IPS-18c (cell line): ENCODE results near the gene HMBS.
"Not testable (repeated sequence)": the region's sequence is repeated elsewhere in the genome, so short reads cannot be mapped to it uniquely, and the experiment has no call there.

Experiments
- H3K4me3 ChIP-seq: 2 replicates; pipeline ENCODE4 v1.7.0; 2013; ENCODE audit warnings: low read depth, mild to moderate bottlenecking, low read length, moderate library complexity; ENCODE audit not compliant: insufficient read depth
- H3K9me3 ChIP-seq: one replicate; pipeline ENCODE4 v1.6.1; 2013; ENCODE audit warnings: mild to moderate bottlenecking, low read length, moderate library complexity; ENCODE audit not compliant: control insufficient read depth, insufficient read depth

The HMBS gene

DNA sequence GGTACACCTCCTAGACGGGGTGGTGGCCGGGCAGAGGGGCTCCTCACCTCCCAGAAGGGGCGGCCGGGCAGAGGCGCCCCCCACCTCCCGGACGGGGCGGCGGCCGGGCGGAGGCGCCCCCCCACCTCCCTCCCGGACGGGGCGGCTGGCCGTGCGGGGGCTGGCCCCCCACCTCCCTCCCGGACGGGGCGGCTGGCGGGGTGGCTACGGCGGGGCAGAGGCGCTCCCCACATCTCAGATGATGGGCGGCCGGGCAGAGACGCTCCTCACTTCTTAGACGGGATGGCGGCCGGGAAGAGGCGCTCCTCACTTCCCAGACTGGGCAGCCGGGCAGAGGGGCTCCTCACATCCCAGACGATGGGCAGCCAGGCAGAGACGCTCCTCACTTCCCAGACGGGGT lies 25.6 kb upstream of the HMBS start:
- not testable (repeated sequence) for H3K4me3 ChIP-seq, H3K9me3 ChIP-seq

DNA sequence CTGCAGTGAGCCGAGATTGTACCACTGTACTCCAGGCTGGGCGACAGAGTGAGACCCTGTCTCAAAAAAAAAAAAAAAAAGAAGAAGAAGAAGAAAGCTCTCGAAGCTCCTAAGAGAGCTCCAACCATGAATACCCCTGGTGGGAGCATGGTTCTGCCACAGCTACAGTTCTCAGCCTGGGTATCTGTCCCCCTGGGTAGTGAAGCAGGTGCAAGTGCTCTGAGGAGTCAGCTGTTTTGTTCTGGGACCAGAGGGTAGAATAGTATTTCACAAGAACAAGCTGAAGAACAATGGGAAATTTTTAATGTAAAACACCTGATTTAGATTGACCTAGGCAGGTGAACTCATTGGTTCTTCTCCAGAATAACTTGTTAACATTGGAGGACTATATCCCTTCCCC lies 23.4 kb upstream of the HMBS start:
- no peaks in the 10 kb centered on the region for H3K9me3 ChIP-seq
- no peak overlapping the region for H3K4me3 ChIP-seq

DNA sequence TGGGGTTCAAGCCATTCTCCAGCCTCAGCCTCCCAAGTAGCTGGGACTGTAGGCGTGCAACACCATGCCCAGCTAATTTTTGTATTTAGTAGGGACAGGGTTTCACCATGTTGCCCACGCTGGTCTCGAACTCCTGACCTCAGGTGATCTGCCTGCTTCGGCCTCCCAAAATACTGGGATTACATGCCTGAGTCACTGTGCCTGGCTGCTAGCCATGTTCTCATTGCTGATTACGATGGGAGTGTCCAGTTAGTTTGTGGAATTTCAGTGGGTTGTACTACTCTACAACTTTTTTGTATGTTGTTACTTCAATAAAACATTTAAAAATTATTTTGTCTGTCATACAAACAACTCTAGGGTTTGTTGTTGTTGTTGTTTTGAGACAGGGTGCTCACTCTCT lies 21.9 kb upstream of the HMBS start:
- H3K4me3 ChIP-seq: no peak overlapping the region
- H3K9me3 ChIP-seq: no peaks in the 10 kb centered on the region

DNA sequence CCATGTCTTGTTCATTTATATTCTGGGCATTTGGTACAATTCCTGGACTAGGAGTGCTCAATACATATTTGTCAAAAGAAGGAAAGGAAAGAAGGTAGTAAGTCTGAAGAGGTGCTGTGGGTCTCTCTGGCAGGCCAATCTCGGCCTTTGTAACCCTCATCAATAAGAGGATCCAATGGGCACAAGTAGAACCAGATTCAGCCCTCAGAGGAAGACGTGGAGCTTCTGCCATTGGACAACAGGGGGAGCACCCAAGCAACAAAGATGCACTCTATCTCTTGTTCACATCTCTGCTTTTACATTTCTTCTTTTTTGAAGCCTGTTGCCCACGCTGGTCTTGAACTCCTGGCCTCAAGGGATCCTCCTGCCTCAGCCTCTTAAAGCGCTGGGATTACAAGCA lies 19.3 kb upstream of the HMBS start:
- H3K4me3 ChIP-seq: no peak overlapping the region
- H3K9me3 ChIP-seq: no peaks in the 10 kb centered on the region

DNA sequence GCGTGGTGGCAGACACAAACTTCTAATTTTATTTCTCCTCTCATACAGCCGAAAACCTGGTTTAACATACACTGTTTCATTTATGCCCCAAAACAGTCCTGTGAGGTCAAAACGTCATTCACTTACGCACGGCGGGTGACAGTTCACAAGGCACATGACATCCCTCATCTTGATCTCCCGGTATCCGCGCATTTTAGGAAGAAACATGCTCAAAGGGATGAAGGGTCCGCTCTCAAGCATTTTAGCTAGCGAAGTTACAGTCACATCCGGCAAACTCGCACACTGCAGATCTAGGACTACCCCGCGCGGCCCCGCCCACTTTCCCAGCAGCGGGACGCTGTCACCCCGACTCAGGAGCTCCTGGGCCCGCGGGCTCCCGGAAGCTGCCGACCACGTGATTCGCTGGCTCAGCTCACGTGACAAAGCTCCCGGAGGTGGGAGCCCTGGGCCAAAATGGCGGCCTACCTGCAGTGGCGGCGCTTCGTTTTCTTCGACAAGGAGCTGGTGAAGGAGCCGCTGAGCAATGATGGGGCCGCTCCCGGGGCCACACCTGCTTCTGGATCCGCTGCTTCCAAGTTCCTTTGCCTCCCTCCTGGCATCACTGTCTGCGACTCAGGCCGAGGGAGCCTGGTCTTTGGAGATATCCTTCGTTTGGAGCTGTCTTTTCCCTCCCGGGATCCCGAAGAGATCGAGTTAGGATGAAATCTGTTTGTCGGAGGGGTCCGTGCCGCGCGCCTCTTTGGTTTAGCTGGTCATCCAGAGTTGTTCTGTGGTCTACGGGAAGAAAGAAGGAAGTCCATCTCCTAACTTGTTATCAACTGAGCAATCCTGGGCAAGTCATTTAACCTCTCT lies 17.1 kb upstream of the HMBS start, which contains the start of gene VPS11:
VPS11 (plus strand) TSS at position 448 of the 852 bp plus-strand sequence; CDS start at position 454, 6 bp downstream.
- peak within 1 kb of the TSS; percentile 95 for H3K4me3 ChIP-seq
- H3K9me3 ChIP-seq: no peaks in the 10 kb centered on the region

DNA sequence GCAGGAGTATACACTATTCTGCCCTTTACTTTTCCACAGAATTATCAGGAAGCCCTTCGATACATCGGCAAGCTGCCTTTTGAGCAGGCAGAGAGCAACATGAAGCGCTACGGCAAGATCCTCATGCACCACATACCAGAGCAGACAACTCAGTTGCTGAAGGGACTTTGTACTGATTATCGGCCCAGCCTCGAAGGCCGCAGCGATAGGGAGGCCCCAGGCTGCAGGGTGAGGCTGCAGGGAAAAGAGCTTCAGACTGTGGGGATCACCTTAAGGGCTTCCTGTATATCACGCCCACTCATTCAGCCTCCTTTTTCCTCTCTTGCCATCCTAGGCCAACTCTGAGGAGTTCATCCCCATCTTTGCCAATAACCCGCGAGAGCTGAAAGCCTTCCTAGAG lies 6.8 kb upstream of the HMBS start:
- no peak overlapping the region for H3K4me3 ChIP-seq
- H3K9me3 ChIP-seq: no peaks in the 10 kb centered on the region

DNA sequence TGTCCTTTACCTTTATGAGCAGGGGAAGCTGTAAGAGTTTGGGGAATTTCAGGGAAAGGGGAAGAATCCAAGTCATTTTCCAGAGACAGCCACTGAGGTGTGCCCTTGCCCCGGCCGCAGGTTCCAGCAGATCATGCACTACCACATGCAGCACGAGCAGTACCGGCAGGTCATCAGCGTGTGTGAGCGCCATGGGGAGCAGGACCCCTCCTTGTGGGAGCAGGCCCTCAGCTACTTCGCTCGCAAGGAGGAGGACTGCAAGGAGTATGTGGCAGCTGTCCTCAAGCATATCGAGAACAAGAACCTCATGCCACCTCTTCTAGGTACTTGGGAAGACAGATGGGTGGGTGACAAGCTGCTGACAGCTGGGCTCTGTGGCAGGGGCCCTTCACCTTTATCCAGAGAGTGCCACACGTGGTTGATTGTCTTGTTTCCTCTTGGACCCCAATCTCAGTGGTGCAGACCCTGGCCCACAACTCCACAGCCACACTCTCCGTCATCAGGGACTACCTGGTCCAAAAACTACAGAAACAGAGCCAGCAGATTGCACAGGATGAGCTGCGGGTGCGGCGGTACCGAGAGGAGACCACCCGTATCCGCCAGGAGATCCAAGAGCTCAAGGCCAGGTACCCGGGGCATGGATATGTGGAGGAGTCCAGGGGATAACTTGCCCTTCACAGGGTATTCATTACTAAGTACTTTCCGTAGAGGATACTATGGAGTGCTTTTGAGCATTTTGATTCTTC lies 5.8 kb upstream of the HMBS start:
- no peaks in the 10 kb centered on the region for H3K9me3 ChIP-seq
- no peak overlapping the region for H3K4me3 ChIP-seq

DNA sequence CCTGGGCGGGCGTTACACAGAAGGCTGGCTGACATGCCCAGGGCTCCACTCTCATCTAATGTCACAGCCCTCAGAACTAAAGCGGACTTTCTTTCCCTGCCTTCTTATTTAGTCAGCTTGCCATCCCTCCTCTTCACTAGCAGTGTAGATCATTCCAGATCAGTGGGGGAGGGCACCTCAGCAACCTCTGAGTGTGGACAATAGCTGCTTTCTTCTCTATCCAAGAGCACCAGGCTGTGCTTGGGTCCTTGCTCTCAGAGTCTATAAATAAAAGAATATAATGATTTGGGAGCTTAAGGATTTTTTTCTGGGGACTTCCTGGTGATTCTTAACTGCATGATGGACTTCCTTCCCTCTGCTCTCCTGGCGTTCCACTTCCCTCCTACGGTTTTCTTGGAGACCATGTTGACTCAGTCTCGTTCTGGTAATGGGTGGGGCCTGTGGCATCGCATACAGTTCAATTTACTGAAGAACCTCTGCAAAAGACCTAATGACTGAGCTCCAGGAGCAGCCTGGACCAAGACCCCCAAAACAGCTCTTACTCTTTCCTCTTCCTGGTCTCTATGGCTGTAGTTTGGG lies 2.9 kb upstream of the HMBS start:
- no peak overlapping the region for H3K4me3 ChIP-seq
- H3K9me3 ChIP-seq: no peaks in the 10 kb centered on the region

DNA sequence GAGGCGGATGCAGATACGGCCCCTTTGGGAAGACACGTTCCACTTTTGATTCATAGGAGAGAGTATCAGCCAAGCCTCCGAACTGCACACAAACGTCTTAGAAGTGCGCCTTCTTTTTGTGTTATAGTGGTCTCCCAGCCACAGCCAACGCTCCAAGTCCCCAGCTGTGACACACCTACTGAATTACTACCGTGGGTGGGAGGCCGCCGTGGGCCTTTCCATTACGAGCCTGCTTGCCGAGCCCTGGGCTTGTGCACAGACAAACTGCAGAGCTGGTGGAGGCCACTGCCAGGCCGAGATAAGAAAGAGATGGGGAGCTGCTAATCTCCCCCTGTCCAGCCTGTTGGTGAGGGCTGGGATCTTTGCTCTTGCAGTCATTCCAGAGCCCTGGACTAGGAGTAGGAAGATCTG lies 761 bp downstream of the HMBS start:
- H3K4me3 ChIP-seq: peak overlapping the region; percentile 96
- H3K9me3 ChIP-seq: no peaks in the 10 kb centered on the region

DNA sequence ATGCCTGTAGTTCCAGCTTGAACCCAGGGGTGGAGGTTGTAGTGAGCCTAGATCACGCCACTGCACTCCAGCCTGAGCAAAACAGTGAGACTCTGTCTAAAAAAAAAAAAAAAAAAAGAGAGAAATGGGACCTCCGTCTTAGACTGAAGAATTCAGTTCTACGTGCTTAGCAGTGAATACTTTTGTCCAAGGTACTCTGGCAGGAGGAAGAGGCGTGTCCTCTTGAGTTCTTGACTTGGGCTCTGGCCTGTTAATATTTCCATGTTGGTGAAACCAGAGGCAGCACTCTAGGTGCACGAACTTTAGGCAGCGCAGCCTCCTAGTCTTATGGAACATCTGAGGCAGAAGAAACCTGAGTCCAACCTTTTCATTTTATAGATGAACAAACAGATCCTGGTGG lies 2.4 kb downstream of the HMBS start:
- no peak overlapping the region for H3K4me3 ChIP-seq
- H3K9me3 ChIP-seq: no peaks in the 10 kb centered on the region

DNA sequence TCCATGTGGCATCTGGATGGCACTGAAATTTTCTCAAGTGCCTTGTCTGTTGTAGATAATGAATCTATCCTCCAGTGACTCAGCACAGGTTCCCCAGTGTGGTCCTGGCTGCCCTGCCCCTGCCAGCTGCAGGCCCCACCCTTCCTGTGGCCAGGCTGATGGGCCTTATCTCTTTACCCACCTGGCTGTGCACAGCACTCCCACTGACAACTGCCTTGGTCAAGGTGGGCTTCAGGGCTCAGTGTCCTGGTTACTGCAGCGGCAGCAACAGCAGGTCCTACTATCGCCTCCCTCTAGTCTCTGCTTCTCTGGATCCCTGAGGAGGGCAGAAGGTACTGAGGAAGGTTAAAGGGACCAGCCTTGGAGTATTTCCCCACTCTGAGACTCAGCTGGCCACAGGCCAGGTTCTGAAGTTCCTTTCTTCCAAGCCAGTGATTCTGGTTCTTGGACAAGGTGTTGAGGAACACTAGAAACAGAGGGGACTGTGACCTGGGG lies 3.1 kb downstream of the HMBS start:
- Histone ChIP-seq H3K4me3 (no peak overlapping the region), H3K9me3 (no peaks in the 10 kb centered on the region)

DNA sequence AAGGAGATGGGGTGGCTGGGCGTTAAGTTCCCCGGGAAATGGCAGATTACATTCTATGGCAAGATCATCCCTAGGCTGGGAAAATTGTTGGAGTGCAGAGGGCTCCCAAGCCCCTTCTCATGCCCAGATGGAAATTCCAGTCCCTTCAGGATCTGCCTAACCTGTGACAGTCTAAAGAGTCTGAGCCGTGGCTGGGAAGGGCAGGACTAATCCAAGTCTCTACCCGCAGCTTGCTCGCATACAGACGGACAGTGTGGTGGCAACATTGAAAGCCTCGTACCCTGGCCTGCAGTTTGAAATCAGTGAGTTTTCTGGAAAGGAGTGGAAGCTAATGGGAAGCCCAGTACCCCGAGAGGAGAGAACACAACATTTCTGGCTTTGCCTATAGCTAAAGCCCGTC lies 3.7 kb downstream of the HMBS start:
- Histone ChIP-seq H3K4me3 (no peak overlapping the region), H3K9me3 (no peaks in the 10 kb centered on the region)

DNA sequence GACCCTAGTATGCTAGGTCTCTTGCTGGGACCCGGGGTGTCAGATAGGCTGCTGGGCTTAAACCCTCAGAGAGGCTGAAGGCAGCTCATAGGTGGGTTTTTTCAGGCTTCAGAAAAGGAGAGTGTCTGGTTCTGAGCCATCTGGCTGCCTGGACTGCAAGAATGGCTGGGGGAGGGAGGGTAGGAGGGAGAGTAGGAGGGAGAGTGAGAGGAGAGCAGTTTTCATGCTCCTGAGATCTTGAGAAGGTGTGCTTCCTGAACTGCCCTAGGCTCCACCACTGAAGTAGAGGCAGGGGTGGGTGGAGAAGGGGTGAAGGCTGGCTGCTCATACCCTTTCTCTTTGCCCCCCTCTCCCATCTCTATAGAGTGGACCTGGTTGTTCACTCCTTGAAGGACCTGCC lies 4.6 kb downstream of the HMBS start:
- no peak overlapping the region for H3K4me3 ChIP-seq
- no peaks in the 10 kb centered on the region for H3K9me3 ChIP-seq

DNA sequence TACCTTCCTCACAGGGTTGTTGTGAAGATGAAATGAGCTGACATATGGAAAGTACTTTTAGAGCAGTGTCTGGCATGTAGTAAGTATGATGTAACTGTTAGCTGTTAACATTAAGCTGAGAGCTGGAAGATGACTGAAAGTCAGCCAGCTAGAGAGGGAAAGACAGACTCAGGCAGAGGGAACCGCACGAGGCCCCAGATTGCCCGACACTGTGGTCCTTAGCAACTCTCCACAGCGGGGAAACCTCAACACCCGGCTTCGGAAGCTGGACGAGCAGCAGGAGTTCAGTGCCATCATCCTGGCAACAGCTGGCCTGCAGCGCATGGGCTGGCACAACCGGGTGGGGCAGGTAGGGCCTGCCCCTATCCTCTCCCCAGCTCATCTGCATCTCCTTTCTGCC lies 6.5 kb downstream of the HMBS start:
- Histone ChIP-seq H3K4me3 (no peak overlapping the region), H3K9me3 (no peaks in the 10 kb centered on the region)

DNA sequence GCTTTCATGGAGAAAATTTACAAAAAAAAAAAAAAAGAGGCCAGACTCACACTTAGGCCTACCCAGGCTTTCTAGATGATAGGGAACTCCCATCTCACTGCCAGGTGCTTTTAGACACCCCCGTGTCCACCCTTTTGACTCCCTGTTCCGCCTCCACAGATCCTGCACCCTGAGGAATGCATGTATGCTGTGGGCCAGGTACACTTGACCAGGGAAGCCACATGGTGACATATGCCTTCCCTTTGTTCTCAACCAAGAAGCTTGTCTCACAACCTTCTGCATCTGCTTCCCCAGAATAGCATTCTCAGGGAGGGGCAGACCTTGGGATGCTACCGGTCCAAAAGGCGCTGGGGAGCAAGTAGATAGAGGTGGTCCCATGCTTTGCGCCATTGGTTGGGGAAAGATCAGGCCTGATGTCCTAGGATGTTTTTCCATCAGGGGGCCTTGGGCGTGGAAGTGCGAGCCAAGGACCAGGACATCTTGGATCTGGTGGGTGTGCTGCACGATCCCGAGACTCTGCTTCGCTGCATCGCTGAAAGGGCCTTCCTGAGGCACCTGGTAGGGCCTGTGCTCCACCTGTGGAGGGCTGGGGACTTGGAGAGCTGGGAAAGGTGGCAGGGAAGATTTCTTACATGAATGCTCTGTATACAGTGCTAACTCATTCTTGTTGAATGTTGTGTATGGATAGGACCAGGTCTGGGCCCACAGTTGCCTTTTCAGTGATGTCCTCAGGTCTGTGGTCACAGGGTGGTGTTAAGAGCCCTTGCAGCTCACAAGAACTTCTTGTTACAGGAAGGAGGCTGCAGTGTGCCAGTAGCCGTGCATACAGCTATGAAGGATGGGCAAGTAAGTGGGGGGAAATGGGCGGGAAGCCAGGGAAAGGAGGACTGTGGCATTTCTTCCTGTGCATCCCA lies 7.5 kb downstream of the HMBS start:
- Histone ChIP-seq H3K9me3 (no peaks in the 10 kb centered on the region), H3K4me3 (peak overlapping the region; percentile 91)

DNA sequence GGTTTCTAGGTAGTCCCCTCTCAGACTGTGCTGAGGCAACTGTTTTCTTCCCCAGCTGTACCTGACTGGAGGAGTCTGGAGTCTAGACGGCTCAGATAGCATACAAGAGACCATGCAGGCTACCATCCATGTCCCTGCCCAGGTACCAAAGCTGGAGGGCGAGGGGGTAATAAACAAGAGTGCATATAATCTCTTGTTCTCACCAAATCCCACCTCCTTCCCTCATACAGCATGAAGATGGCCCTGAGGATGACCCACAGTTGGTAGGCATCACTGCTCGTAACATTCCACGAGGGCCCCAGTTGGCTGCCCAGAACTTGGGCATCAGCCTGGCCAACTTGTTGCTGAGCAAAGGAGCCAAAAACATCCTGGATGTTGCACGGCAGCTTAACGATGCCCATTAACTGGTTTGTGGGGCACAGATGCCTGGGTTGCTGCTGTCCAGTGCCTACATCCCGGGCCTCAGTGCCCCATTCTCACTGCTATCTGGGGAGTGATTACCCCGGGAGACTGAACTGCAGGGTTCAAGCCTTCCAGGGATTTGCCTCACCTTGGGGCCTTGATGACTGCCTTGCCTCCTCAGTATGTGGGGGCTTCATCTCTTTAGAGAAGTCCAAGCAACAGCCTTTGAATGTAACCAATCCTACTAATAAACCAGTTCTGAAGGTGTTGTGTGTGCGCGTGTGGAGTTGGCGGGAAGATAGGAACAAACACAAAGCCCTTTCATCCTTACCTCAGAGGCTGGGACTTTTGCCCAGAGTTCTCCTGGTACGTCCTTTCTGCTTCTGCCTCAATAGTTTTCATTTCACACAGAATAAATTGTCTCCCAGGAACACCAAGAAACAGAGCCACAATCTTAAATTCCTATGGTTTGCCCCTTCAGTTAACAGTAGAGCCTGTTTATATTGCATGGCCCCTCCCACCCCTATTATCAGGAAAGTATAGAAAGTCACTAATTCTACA lies 8.5 kb downstream of the HMBS start:
- Histone ChIP-seq H3K9me3 (no peaks in the 10 kb centered on the region), H3K4me3 (peak overlapping the region; percentile 91)
